Right ventricle myocardium inferior (tissue), 1 donor: Measurements from ENCODE around the gene LRRC4C. TPM values are rescaled to one million over a fixed set of nuclear protein-coding genes. Genes with fewer than 3 reads are reported as not detected.
"Not testable (repeated sequence)": the region's sequence is repeated elsewhere in the genome, so short reads cannot be mapped to it uniquely, and the experiment has no call there.

Experiments used
- ATAC-seq: fragments of 200-7000 bp; cut with Tn5 transposase; one replicate; pipeline ENCODE4 v1.9.1; 2020; ENCODE audit warnings: mild to moderate bottlenecking, moderate library complexity
- DNase-seq: peaks from one replicate; pipeline ENCODE4 v3.0.0; 2021; ENCODE audit errors: missing footprints
- intact Hi-C: fragments of 100-400 bp; cut with DNase I; formaldehyde crosslinking; loops from one replicate; pipeline ENCODE4 v1.11.0; 2022
- total RNA-seq: library from RNA; stranded (reverse); fragmentation: NEBNext Ultra II Directional; extraction: Animal tissue kit (Norgen Biotek cat#: 25700); gene quantifications from one replicate; pipeline ENCODE4 v1.2.1, GENCODE V29; 2021
- donor health status: DM: no; HTN: yes; CAD: no; lungs with severe emphysema.

The LRRC4C gene
- total RNA-seq, 1 donor from 2014 or later, result 1.0 TPM

DNA sequence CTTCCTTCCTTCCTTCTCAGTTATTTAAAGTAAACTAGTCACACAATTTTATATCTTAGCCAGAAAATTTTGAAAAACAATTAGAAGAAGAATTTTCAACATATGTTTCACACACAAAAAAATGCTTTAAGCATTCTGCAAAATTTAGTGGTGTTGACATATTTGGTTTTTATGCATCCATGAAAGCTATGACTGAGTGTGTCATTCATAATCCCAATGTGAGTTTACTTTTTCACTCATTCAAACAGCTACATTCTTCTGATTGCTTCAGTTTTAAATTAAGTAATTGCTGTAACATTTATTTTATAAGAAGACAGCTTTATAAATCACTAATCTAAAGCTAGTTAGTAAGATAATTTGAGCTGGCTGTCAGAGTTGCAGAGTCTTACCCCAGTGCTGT lies 453.5 kb downstream of the LRRC4C start:
- ATAC-seq (no peak), DNase-seq (no peak)
- intact Hi-C loops, result no loop called here

DNA sequence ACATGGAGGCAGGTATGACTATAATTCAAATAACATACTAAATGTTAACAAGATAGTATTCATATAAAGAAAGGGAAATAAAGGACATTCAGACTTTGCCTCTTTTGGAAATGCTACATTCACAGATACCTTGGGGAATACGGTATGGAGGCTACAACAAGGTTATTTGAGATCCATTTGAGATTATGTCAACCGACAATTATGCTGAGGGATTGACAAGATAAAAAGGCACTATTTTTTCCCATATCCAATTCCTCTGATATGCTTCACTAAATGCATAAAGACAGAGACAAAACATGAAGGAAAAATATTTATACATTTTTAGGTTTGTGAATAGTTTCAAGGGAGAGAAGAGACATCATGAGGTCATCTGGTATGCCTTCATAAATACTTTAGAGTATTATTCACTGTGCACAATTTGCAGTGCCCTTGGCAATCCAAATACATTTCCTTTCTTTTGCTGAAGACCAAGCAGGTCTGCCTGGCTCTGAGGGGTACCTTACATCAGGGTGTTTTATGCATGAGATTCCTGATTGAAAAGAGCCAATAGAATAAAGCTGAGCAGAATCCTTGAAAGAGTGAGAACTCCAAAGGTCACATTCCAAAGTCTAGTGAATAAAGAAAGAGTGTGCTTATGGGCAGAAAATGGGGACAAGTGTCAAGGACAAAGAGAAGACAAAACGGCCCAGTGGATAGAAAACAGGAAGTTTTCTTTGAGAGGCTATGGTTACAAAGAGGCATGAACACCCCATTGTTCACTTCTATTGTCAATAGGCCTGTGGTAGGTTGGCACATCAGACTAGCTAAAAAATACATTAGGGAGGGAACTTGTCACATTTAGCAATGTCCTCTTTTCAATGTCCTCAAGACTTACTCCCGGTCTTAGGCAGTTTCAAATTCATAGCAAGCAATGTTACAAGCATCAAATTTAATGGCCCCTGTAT lies 455.8 kb downstream of the LRRC4C start:
- ATAC-seq (no peak), DNase-seq (no peak)
- intact Hi-C loops, result no loop called here

DNA sequence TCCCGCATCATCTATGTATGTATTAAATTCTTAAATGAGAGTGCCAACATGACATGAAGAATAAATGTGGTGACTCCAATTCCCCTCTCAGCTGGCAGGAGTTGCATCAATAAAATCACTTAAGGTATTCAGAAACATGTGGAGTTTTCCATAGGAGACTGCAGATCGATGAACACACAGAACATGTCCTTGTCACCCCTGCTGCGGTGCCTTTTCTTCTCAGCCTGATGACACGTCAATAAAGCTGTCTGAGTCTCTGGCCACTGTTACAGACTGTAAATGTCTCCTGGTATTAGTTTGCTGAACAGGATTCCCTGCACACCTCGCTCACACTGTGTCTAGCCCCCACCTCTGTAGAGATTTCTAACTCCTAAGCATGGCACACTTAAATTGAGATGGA lies 460.5 kb downstream of the LRRC4C start:
- intact Hi-C loops, result no loop called here
- no peak for DNase-seq
- no peak for ATAC-seq

- ATAC-seq (no peak), DNase-seq (no peak)
- intact Hi-C loops, result no loop called here
These were observed 471.5 kb downstream of the LRRC4C start for GRCh38 chr11:40987776-40988435.

GRCh38 chr11:40986320-40986719 lies 473.1 kb downstream of the LRRC4C start:
- intact Hi-C loops, result no loop called here
- no peak for DNase-seq
- no peak for ATAC-seq

- ATAC-seq (no peak), DNase-seq (no peak)
- intact Hi-C loops, result no loop called here
These were observed 484.4 kb downstream of the LRRC4C start for GRCh38 chr11:40975076-40975475.

DNA sequence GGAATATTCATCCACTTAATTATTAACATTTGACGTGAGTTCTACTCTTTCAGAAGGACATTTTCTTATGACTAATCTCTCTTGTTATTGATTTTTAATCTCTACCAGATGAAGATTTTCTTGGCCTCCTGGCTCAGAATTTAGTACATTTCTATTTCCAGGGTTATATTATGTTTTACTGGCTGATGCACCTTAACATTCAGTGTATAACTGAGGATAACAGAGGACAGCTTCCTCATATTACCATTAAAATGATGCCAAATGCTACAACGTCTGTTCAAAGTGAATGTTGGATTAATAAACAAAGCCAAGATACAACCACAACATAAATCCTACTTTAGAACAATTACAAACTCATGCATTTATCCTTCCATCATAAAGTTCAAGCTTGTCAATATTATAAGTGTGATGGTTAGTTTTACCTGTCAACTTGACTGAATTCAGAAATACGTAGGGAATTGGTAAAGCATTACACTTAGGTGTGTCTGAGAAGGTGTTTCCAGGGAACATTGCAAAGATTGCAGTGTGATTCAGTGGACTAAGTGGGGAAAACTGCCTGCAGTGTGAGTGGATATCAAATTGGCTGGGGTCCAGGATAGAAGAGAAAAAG lies 485.2 kb downstream of the LRRC4C start:
- DNase-seq (no peak), ATAC-seq (no peak)
- intact Hi-C loops, result no loop called here

DNA sequence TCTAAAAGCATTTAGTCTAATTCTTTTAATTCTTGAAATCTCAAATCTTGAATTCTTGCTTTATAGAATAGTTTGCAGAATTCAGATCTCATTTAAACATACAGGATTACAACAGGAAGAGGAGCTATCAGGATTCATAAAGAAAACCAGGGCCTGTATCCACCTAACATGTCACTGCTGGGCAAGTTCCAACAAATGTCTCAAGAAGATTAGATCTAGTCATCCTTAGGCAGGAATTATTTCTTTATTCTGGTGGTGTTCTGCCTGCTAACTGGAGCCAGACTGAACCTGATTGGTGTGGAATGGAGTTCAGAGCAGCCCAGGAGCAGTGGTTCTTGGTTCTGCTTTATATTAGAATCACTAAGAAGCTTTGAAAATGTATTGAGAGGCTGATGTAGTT lies 500.7 kb downstream of the LRRC4C start:
- intact Hi-C loops, result no loop called here
- DNase-seq, result no peak
- ATAC-seq, result no peak

DNA sequence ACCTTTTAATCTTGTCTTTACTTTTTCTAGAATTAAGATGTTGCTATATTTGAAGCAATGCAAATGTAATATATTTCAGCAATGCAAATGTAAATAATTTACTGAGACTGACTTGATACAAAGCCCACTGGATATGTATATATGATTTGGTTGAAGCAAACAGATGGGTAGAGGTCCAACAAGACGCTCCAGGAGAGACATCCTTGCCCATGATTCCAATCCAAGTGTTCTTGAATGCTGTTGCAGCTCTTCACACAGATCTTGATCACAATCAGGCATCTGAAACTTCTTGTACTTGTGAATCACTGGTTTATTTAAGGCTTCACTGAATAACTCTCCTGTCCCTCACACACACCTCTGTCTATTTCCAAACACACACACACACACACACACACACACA lies 507.0 kb downstream of the LRRC4C start:
- intact Hi-C loops, result no loop called here
- DNase-seq (no peak), ATAC-seq (no peak)

GRCh38 chr11:40938002-40938401 lies 521.5 kb downstream of the LRRC4C start:
- ATAC-seq, result no peak
- intact Hi-C loops, result no loop called here

GRCh38 chr11:40924915-40925314 lies 534.5 kb downstream of the LRRC4C start:
- no peak for DNase-seq
- intact Hi-C loops, result no loop called here
- ATAC-seq, result no peak

More at GRCh38 chr11:40938002-40938401, 521.5 kb downstream of the LRRC4C start:
- DNase-seq, result no peak

GRCh38 chr11:40921246-40921645 lies 538.2 kb downstream of the LRRC4C start:
- intact Hi-C loops, result no loop called here
- ATAC-seq, result no peak
- DNase-seq, result no peak

DNA sequence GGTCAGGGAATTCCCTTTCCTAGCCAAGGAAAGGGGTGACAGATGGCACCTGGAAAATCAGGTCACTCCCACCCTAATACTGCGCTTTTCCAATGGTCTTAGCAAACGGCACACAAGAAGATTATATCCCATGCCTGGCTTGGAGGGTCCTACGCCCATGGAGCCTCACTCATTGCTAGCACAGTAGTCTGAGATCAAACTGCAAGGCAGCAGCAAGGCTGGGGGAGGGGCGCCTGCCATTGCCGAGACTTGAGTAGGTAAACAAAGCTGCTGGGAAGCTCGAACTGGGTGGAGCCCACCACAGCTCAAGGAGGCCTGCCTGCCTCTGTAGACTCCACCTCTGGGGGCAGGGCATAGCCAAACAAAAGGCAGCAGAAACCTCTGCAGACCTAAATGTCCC lies 548.7 kb downstream of the LRRC4C start:
- ATAC-seq, intact Hi-C loops, DNase-seq: not testable (repeated sequence)

- intact Hi-C loops, result no loop called here
- no peak for ATAC-seq
- DNase-seq, result no peak
These were observed 565.0 kb downstream of the LRRC4C start for GRCh38 chr11:40894501-40894900.

DNA sequence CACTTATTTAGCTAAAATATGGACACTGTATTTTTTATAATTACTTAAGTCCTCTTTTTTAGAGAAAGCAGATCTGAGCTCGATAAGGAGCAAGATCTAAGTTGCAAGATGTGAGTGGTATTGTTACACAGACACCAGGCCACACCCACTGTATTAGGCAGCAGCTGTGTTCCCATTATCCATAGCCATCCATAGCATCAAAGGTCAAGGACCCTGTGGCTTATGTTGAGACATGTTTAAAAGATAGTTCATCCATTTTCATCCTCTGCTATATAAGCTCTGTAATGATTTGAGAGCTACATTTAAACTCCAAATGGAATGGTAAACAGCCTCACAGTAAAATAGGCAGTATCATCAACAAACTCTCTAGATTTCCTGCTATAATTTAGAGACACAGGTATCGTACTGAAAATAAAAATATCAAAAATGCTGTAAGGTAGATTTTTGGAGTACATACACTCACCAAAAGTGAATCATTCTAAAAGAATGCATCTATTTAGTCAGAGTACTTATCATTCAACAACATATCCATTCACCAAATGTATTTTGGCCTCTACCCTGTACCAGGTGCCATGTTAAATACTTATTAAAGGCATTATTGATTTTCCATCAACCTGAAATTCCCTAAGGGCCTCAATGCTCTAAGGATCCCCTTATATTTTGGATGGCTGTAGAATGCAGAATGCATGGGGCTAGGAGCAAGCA lies 574.0 kb downstream of the LRRC4C start:
- intact Hi-C loops, result no loop called here
- ATAC-seq, result no peak
- DNase-seq, result no peak

DNA sequence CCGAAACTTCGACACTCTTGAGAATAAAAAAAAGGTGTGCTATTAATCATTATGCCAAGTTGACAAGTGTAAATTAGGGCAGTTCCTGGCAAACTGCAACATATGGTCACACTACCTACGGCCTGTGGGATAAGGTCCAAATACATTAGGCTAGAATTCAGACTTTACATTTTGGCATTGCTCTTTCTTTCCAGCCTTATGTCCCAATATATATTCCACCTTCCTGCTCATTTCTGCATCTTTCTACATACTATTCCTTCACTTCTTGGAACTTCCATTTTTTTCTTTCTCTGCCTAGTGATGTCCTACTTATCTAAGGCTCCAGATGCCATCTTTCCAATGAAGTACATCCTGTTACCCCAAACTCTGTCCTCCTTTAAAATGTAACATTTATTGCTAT lies 577.2 kb downstream of the LRRC4C start:
- ATAC-seq, result no peak
- intact Hi-C loops, result no loop called here
- no peak for DNase-seq

DNA sequence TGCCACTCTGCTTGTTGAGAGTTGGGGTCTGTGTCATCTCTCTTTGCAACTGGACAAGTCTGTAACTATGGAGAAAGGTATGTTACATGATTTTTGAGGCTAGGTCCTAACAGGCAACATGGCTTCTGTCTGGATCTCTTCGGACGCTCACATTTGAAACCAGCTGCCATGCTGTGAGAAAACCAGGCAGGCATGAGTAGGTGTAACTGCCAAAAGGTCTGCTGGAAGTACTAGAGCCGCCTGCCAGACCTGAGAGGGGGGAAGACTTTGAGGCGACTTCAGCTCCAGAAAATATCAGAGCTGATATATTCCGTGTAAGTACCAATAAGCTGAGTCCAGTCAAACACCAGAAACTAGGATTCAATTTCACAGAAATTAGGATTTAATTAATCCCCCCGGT lies 579.5 kb downstream of the LRRC4C start:
- ATAC-seq, result no peak
- DNase-seq, result no peak
- intact Hi-C loops, result no loop called here

GRCh38 chr11:40877981-40878380 lies 581.5 kb downstream of the LRRC4C start:
- intact Hi-C loops, result no loop called here
- ATAC-seq (no peak), DNase-seq (no peak)

- intact Hi-C loops, result no loop called here
- ATAC-seq, result no peak
- DNase-seq, result no peak
These were observed 582.2 kb downstream of the LRRC4C start for GRCh38 chr11:40877256-40877655.
